Occipital lobe (tissue), 2 donors: ENCODE results near the gene OCLN. TPM values are rescaled to one million over a fixed set of nuclear protein-coding genes. Genes with fewer than 3 reads are reported as not detected.
"Not testable (repeated sequence)": the region's sequence is repeated elsewhere in the genome, so short reads cannot be mapped to it uniquely, and the experiment has no call there.

Source experiments
- DNase-seq: peaks from one replicate; lab custom pipeline; 2025; lab: John Stamatoyannopoulos, UW
- total RNA-seq: library from RNA; depleted of rRNA; stranded (reverse); fragments of >200 nt; gene quantifications from one replicate; pipeline ENCODE4 v1.2.3, GENCODE V29; 2014

OCLN gene
- total RNA-seq, 1 donor from 2014 or later, result 3.6 TPM

GRCh38 chr5:69527128-69527770 lies 34.7 kb downstream of the OCLN start:
- DNase-seq, result no peak

GRCh38 chr5:69528035-69528434 lies 35.4 kb downstream of the OCLN start:
- no peak for DNase-seq

DNA sequence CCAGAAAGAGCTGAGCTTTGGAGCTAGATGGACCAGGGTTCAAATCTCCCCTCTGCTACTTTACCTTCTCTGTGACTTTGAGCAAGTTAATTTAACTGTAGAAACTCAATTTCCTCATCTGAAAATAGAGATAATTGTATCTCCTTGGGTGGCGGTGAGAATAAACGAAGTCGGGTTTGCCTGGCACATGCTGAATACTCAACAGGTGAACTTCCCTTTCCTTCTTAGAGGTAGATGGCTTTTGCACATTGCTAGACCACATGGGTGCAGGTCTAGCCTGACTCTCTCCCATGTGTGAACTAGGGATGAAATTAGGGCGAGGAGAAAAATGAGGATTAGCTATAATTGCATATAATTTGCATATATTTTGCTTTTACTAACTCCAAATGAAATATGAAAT lies 36.0 kb downstream of the OCLN start:
- DNase-seq, result no peak

DNA sequence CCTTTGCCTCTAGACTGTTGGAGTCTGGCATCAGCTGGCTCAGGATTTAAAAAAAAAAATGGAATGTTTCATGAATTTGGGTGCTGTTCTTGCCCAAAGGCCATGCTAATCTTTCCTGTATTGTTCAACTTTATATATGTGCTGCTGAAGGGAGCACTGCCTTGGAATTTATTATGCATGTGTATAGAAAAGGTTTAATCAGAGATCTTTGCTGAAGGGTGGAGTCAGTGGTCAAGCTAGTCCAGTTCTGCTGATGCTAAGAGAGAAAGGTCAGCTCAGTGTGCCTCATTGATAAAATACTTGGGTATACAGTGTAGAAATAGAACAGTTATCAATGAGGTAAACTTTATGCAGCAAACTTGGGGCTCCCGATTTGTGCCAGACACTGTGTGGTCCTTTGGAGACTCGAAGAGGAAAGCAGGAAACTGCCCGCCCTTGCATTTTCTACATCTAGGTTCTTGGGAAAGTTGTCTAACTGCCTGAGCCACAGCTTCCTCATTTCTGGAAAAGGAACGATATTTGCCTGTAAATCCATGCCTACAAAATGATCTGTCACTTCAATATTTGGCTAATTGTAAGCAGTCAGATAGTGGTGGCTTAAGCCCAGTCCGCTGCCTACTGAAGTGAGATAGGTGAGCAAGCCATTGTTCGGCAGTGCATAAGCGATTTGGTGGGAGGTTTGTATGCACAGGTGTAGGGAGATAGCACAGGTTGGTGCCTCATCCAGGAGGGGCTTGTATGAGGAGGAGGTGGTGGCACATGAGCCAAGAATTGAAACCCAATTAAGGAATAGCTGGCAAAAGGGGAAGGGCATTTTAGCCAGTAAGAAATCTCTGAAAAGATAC lies 38.2 kb downstream of the OCLN start:
- DNase-seq, result no peak

- no peak for DNase-seq
These were observed 38.8 kb downstream of the OCLN start for GRCh38 chr5:69531406-69531801.

DNA sequence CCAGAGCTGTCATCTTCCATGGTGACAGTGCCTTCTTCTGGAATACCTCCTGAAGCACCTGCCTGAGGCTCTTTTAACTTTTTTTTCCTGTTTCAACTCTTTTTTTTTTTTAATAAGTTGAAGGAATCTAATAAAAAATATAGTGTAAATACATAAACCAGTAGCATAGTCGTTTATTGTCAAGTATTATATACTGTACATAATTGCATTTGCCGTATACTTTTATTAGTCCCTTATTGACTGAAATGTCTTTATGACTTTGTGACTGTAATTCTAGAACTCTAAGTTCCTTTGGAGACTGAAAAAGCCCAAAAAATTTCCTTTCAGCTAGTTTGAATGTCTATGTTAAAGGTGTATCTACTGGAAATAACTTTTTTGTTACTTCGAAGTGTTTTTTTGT lies 45.3 kb downstream of the OCLN start:
- not testable (repeated sequence) for DNase-seq

DNA sequence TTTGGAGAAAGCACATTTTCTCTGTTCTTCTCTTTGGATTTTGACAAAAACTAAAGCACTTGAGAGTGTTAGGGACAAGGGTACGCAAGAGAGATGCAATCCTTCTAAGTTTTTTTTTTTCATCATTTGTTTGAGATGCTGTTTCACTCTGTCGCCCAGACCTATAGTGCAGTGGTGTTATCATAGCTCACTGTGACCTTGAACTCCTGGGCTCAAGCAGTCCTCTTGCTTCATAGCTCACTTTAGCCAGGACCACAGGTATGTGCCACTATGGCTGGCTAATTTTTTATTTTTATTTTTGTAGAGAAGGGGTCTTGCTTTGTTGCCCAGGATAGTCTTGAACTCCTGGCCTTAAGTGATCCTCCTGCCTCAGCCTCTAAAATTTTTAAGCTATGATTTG lies 46.1 kb downstream of the OCLN start:
- DNase-seq, result not testable (repeated sequence)

GRCh38 chr5:69541347-69541746 lies 48.8 kb downstream of the OCLN start:
- DNase-seq, result not testable (repeated sequence)

DNA sequence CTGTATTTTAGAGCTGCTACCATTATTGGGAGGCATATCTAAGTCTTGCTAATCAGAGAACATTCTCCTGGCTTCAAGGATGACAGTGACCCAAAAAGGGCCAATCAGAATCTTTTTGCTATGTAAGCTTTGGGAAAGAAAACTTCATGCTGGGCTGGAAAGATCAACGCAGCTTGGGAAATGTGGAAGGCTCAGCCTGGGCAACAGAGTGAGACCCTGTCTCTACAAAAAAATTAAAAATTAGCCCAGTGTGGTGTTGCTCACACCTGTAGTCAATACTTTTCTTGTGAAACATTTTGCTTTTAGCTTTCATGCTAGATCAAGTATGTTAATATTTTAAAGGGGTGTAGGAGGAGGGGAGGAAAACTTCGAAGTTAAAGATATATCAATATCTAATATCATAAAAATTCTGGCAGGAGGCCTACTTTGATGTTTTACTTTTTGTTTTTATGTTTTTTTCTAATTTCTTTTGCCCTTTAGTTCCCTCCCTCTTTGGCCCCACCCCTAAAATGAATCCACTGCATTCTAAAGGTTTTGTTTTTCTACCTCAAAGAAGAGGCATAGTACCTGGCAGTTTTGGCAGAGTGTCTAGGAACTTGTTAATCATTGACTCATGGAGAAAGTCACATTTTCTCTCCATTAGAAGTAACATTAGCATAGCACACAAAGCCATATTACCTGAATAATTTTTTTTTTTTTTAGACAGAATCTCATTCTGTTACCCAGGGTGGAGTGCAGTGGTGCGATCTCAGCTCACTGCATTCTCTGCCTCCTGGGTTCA lies 50.4 kb downstream of the OCLN start:
- not testable (repeated sequence) for DNase-seq

DNA sequence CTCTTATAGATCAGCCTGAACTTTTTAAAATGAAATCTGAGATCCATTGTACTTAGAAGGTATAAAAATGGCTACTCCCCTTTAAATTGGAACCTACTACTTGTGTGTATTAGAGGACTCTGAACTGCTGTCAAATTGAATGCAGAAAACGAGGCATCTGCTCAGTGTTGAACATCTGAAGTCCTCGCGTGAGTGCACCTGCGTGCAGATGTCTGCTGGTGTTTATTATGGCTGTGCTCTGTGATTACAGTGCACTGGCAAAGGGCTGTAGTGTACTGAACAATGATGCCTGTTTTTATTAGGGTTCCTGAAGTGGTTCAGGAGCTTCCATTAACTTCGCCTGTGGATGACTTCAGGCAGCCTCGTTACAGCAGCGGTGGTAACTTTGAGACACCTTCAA lies 52.0 kb downstream of the OCLN start:
- not testable (repeated sequence) for DNase-seq

DNA sequence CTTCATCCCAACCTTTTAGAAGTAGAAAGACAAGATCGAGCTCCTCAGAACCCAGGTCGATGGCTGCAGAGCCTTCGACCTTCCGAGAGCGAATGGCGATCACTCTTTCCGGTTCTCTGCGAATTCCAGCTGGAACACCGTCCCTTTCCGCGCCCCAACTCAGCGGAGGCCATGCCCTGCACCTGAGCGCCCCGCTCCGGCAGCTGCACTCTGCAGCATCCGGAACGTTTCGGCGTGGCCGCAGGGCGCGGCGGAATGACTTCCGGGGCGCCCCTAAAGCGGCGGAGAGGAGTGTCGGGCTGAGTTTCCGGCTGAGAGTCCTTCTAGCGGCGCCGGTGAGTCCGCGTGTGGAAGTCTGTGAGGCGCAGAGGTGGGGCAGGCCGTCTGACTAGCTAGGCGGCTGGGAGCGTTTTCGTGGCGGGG lies 67.3 kb downstream of the OCLN start, which contains the start of gene GTF2H2C:
Gene GTF2H2C (plus strand): TSS at position 284 of the 423 bp plus-strand sequence. CDS start 4,942 bp downstream, outside the sequence.
- not testable (repeated sequence) for DNase-seq

DNA sequence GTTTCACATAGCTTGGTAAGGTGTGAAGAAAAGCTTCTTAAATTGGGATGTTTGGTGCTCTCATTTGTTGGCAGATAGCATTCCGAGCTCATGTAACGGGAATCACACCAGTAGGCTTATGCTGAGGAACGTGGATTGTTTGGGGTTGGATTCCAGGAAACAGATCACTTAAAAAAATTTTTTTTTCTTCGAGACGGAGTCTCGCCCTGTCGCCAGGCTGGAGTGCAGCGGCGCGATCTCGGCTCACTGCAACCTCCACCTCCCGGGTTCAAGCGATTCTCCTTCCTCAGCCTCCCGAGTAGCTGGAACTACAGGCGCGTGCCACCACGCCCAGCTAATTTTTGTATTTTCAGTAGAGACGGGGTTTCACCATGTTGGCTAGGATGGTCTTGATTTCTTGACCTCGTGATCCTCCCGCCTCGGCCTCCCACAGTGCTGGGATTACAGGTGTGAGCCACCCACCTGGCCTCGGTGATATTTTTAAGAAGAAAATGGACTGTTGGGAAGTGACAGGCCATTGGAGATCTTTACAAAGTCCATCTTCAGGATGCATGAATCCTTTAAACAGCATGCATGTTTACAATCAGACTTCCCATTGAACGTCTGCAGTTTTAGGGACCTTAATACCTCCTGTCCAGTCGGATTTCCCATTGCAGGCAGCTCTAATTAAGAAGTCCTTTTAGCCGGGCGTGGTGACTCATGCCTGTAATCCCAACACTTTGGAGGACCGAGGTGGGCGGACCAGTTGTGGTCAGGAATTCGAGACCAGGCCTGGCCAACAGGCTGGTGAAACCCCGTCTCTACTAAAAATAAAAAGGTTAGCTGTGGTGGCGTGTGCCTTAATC lies 68.2 kb downstream of the OCLN start:
- DNase-seq, result not testable (repeated sequence)

DNA sequence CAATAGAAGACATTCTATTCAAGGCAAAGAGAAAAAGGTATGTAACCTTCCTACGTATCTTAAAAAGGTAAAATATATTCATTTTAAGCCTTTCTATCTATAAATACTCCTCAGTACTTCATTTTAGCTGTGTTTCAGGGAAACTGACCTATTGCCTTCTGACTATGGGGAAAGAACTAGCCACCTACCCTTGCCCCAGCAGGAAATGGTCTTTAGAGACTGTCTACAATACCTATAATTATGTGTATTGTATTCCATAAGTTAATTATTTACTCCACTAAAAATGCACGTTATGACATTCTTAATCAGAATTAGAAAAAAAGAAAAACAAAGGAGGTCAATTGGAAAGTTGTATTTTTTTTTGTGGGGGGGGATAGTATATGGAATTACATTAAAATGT lies 73.6 kb downstream of the OCLN start:
- not testable (repeated sequence) for DNase-seq

- DNase-seq, result not testable (repeated sequence)
These were observed 75.5 kb downstream of the OCLN start for GRCh38 chr5:69568072-69568471.

DNA sequence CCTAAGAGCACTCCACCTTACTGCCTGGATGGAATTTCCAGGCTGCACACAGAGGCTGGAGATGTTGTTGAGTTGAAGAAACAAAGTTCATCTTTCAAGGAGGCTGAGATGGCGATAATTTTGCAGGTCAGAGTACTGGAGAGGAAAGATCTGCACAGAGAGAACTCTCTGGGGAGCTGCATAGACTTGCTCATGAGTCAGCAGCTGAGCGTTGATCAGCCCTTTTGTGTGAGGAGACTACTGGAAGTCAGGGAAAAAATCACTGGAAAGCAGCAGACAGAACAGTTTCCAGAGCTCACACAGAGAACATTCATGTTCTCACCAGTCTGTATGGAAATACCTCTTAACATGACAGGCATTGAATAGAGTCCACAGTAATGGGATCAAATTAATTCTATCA lies 90.8 kb downstream of the OCLN start:
- DNase-seq, result not testable (repeated sequence)

- not testable (repeated sequence) for DNase-seq
These were observed 103.7 kb downstream of the OCLN start for GRCh38 chr5:69596114-69596840.

GRCh38 chr5:69601947-69602346 lies 109.4 kb downstream of the OCLN start:
- not testable (repeated sequence) for DNase-seq

- DNase-seq, result not testable (repeated sequence)
These were observed 114.2 kb downstream of the OCLN start for GRCh38 chr5:69606839-69607238.
